Activated T-helper 1 cell treated with Interleukin-2 at 50 U/mL for 16 hours (primary cell): ENCODE data around the gene FXYD3.
"Not testable (repeated sequence)": the region's sequence is repeated elsewhere in the genome, so short reads cannot be mapped to it uniquely, and the experiment has no call there.

Experiments used
- DNase-seq: peaks from one replicate; pipeline ENCODE4 v3.0.0-alpha.2; 2020; ENCODE audit warnings: low read depth

FXYD3 gene

GRCh38 chr19:35086455-35086854 lies 29.2 kb upstream of the FXYD3 start:
- DNase-seq: no peak

- no peak for DNase-seq
Measured at GRCh38 chr19:35087393-35087792, 28.2 kb upstream of the FXYD3 start.

- DNase-seq: no peak
Measured at GRCh38 chr19:35088131-35088913, 27.3 kb upstream of the FXYD3 start.

- no peak for DNase-seq
Measured at GRCh38 chr19:35089554-35089953, 26.1 kb upstream of the FXYD3 start.

- DNase-seq: no peak
Measured at GRCh38 chr19:35090160-35090505, 25.5 kb upstream of the FXYD3 start.

GRCh38 chr19:35090506-35091214 lies 25.0 kb upstream of the FXYD3 start:
- no peak for DNase-seq

GRCh38 chr19:35093430-35093829 lies 22.2 kb upstream of the FXYD3 start:
- DNase-seq: no peak

GRCh38 chr19:35093941-35094647 lies 21.5 kb upstream of the FXYD3 start:
- no peak for DNase-seq

GRCh38 chr19:35094656-35095055 lies 21.0 kb upstream of the FXYD3 start:
- DNase-seq: no peak

GRCh38 chr19:35095667-35096368 lies 19.8 kb upstream of the FXYD3 start:
- DNase-seq: no peak

GRCh38 chr19:35098413-35099049 lies 17.1 kb upstream of the FXYD3 start:
- DNase-seq: no peak

- DNase-seq: no peak
Measured at GRCh38 chr19:35099155-35099896, 16.3 kb upstream of the FXYD3 start.

GRCh38 chr19:35099897-35100275 lies 15.7 kb upstream of the FXYD3 start:
- no peak for DNase-seq

GRCh38 chr19:35100588-35101533 lies 14.8 kb upstream of the FXYD3 start:
- no peak for DNase-seq

GRCh38 chr19:35101949-35102348 lies 13.7 kb upstream of the FXYD3 start:
- DNase-seq: not testable (repeated sequence)

GRCh38 chr19:35103614-35104013 lies 12.0 kb upstream of the FXYD3 start:
- not testable (repeated sequence) for DNase-seq

- DNase-seq: no peak
Measured at GRCh38 chr19:35104361-35104760, 11.3 kb upstream of the FXYD3 start.

GRCh38 chr19:35105047-35105410 lies 10.6 kb upstream of the FXYD3 start:
- DNase-seq: no peak

GRCh38 chr19:35105411-35106290 lies 10.0 kb upstream of the FXYD3 start:
- no peak for DNase-seq
